ENCODE measurements around the gene FBXL5.

FBXL5 gene

GRCh38 chr4:15655223-15656037 is at the start of gene FBXL5:
Gene FBXL5, minus strand, starts transcription at chr4:15655357. Its CDS starts 70 bp downstream, at chr4:15655287.
- ChIA-PET CTCF (interaction anchor here (0.6 to 1.5 kb wide), 3 partner anchors 65 to 176 kb away, joined by 3 to 6 read pairs (median 3); no protein-coding TSS in a partner anchor), POLR2A (interaction anchor here (1.6 to 2.8 kb wide), 2 partner anchors 24 to 27 kb away, joined by 4 to 18 read pairs; partner anchors contain the start of gene FAM200B)
- Histone ChIP-seq H3K36me3 (ENCODE audit: control insufficient read depth in 2 of 2, insufficient read depth in 1 of 2, low read length in 2 of 2) (peaks cover 0 to 5% of the 10 kb centered on the region in 2 experiments; a peak in 1 of 3 replicates), H3K9me3 (ENCODE audit: control insufficient read depth, insufficient read depth, low read depth, low read length) (no peaks in the 10 kb centered on the region), H3K4me1 (ENCODE audit: control insufficient read depth, insufficient read depth, low read length) (0 out of 2 replicates have a peak, but pooled peaks cover 4% of the 10 kb centered on the region), H3K27ac (ENCODE audit: extremely low read depth, low read depth, low read length) (peak within 1 kb of the TSS; percentile 91), H3K4me3 (ENCODE audit: low read depth, low read length) (peak within 1 kb of the TSS; percentile 74)
- TF ChIP-seq ZNF660 (tag by site-specific recombination; IDR thresholded peaks at IDR 0.05) (peak; percentile 4; the same call in 1 of the 2 replicates), ZBTB26 (tag by site-specific recombination; optimal IDR thresholded peaks at IDR 0.05) (peak; percentile 62), HOXD13 (CRISPR knock-in tag; IDR thresholded peaks at IDR 0.05; ENCODE audit: borderline replicate concordance) (no peak), ZFHX2 (tag by site-specific recombination; conservative IDR thresholded peaks at IDR 0.05) (peak; percentile 37; the same call in 1 of the 2 replicates), ZBTB7A (tag by site-specific recombination; IDR thresholded peaks at IDR 0.05; ENCODE audit: low read depth) (no peak), ZNF202 (tag by site-specific recombination; IDR thresholded peaks at IDR 0.05; ENCODE audit: borderline replicate concordance) (peak; percentile 92; the same call in 1 of the 2 replicates), YY1 (tag by site-specific recombination; IDR thresholded peaks at IDR 0.05) (peak; percentile 81), ZNF629 (tag by site-specific recombination; IDR thresholded peaks at IDR 0.05) (no peak), ZNF560 (tag by site-specific recombination; IDR thresholded peaks at IDR 0.05; ENCODE audit: borderline replicate concordance) (no peak), ZNF335 (tag by site-specific recombination; conservative IDR thresholded peaks at IDR 0.05) (peak; percentile 49), GLI2 (tag by site-specific recombination; IDR thresholded peaks at IDR 0.05; ENCODE audit: borderline replicate concordance, low read depth) (no peak), ZNF184 (tag by site-specific recombination; IDR thresholded peaks at IDR 0.05) (no peak), ZNF626 (tag by site-specific recombination; IDR thresholded peaks at IDR 0.05) (no peak), SP7 (tag by site-specific recombination; IDR thresholded peaks at IDR 0.05) (peak; percentile 45; the same call in 1 of the 2 replicates), ZSCAN30 (tag by site-specific recombination; IDR thresholded peaks at IDR 0.05) (peak; percentile 40; the same call in 1 of the 2 replicates), PRDM1 (tag by site-specific recombination; IDR thresholded peaks at IDR 0.05) (peak; percentile 91), ZNF518A (tag by site-specific recombination; conservative IDR thresholded peaks at IDR 0.05; ENCODE audit: low read depth) (0 out of 2 replicates have a peak, but pooled peaks have one; percentile 25), ZNF175 (tag by site-specific recombination; IDR thresholded peaks at IDR 0.05) (no peak), HIC1 (tag by site-specific recombination; IDR thresholded peaks at IDR 0.05) (peak; percentile 18; the same call in 1 of the 2 replicates), ZNF449 (tag by site-specific recombination; IDR thresholded peaks at IDR 0.05) (peak; percentile 52; the same call in 1 of the 2 replicates), ZNF837 (tag by site-specific recombination; IDR thresholded peaks at IDR 0.05) (no peak), KLF8 (tag by site-specific recombination; IDR thresholded peaks at IDR 0.05) (peak; percentile 65; the same call in 1 of the 2 replicates), ZNF544 (tag by site-specific recombination; IDR thresholded peaks at IDR 0.05) (no peak), SETDB1 (IDR thresholded peaks at IDR 0.05; ENCODE audit: insufficient read length, low read length) (no peak), SP2 (tag by site-specific recombination; IDR thresholded peaks at IDR 0.05) (no peak), ZNF645 (tag by site-specific recombination; IDR thresholded peaks at IDR 0.05) (no peak)
